ENCODE results near the gene AMDHD2.

AMDHD2 gene

DNA sequence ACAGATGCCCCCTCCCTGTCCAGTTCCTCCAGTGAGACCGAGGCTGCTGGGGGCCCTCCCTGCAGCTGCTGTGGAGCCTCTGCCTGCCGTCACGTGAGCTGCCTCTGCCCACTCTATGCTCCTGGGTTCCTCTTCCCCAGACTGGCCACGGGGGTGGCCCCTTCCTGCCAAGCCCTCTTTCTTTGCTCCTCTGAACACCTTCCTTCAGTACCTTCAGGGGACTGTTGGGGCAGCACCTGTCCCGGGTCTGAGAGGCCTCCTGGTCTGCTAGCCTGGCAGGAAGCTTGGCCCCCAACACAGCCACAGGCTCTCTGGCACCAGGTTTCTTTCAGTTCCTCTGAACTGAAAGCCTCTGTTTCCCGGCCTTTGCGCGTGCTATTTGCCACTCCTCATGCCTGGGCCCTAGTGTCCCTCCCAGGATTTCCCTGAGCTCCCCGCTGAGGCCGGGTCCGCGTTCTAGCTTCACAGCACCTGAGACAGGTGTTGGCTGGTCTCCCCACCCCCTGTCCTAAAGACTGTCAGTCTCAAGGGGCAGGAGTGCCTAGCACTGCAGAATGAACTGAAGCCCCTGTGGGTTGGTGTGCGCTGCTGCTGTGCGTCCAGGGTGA, 13.0 kb upstream of the AMDHD2 start:
- Histone ChIP-seq H3K27me3 (replicated peaks) (no peaks in the 10 kb centered on the region), H3K27ac (no peak overlapping the region), H3K36me3 (replicated peaks) (no peaks in the 10 kb centered on the region), H3K4me3 (ENCODE audit: low read depth, low read length) (no peak overlapping the region)
- in situ Hi-C loops (cut with HindIII; ENCODE audit: low pct_ligation_motif_present, low sequenced_read_pairs), result no loop called here
- DNase-seq, result no peak
- TF ChIP-seq, protein P1, sequence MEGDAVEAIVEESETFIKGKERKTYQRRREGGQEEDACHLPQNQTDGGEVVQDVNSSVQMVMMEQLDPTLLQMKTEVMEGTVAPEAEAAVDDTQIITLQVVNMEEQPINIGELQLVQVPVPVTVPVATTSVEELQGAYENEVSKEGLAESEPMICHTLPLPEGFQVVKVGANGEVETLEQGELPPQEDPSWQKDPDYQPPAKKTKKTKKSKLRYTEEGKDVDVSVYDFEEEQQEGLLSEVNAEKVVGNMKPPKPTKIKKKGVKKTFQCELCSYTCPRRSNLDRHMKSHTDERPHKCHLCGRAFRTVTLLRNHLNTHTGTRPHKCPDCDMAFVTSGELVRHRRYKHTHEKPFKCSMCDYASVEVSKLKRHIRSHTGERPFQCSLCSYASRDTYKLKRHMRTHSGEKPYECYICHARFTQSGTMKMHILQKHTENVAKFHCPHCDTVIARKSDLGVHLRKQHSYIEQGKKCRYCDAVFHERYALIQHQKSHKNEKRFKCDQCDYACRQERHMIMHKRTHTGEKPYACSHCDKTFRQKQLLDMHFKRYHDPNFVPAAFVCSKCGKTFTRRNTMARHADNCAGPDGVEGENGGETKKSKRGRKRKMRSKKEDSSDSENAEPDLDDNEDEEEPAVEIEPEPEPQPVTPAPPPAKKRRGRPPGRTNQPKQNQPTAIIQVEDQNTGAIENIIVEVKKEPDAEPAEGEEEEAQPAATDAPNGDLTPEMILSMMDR (IDR thresholded peaks at IDR 0.05; ENCODE audit: low read depth, low read length, missing control alignments), result no peak

- no peak for DNase-seq
- in situ Hi-C loops (cut with HindIII; ENCODE audit: low pct_ligation_motif_present, low sequenced_read_pairs), result no loop called here
- Histone ChIP-seq H3K4me3 (ENCODE audit: low read depth, low read length) (no peak overlapping the region), H3K27me3 (replicated peaks) (no peaks in the 10 kb centered on the region), H3K36me3 (replicated peaks) (no peaks in the 10 kb centered on the region), H3K27ac (no peak overlapping the region)
- TF ChIP-seq, protein P1 (IDR thresholded peaks at IDR 0.05; ENCODE audit: low read depth, low read length, missing control alignments), result no peak
Observed at GRCh38 chr16:2507665-2508064, 12.5 kb upstream of the AMDHD2 start.

DNA sequence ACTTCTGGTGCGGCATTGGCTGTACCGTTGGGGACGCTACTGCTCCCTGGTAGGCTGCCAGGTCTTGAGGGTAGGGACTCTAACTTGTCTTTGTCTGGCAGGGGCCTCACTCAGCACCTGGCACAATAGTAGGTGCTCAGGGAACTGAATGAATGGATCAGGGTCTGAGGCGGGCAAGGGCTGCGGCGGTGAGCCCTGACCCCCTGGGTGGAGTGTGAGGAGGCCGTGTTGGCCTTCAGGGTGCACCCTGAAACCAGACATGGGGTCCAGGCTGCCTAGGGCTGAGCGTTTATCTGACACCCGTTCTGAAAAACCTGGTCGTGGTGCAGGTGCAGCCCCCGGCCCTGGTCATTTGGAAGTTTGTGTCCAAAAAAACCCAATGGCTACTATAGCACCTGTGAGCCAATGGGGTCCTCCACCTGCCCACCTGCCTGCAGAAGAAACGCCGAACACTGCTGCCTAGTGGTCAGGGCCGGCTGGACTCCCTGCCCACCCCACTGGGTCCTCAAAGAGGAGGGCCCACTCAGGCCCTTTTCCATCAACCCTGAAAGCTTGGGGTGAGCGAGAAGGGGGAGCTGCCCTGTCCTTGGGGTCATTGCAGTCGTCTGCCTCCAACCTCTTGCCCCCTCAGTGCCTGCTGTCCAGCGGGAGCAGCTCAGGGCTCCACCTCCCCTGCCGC, 11.3 kb upstream of the AMDHD2 start:
- peaks cover under 1% of the 10 kb centered on the region for H3K36me3 ChIP-seq (replicated peaks)
- DNase-seq, result no peak
- TF ChIP-seq, protein P1 (IDR thresholded peaks at IDR 0.05; ENCODE audit: low read depth, low read length, missing control alignments), result no peak
- no peak overlapping the region for H3K27ac ChIP-seq
- H3K27me3 ChIP-seq (replicated peaks), result no peaks in the 10 kb centered on the region
- in situ Hi-C loops (cut with HindIII; ENCODE audit: low pct_ligation_motif_present, low sequenced_read_pairs), result no loop called here
- H3K4me3 ChIP-seq (ENCODE audit: low read depth, low read length), result no peak overlapping the region

DNA sequence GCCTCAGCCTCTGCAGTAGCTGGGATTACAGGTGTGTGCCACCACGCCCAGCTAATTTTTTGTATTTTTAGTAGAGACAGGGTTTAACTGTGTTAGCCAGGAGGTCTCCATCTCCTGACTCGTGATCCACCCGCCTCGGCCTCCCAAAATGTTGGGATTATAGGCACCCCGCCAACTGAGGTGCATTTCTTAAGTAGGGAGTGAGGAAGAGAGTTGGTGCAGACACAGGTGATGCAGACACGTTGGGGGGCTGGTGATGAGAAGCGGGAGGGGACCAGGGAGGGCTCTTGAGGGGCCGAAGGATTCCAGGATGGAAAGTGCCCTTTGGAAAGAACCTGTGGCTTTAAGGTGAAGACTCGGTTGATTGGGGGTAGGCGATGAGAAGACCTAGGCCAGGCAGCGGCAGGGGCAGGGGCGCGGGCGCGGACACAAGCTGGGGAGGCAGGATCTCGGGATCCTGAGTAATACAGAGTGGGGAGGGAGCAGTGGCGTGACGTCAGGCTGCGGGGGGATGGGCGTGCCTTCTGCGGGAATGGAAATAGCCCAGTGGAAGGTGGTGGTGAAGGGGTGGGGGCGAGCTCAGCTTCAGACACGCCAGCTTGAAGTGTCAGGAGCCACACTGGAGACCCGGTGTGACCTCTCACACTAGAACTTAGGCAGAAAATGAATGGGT, 8.9 kb upstream of the AMDHD2 start:
- peak; percentile 52 for DNase-seq
- in situ Hi-C loops (cut with HindIII; ENCODE audit: low pct_ligation_motif_present, low sequenced_read_pairs), result no loop called here
- TF ChIP-seq, protein P1 (IDR thresholded peaks at IDR 0.05; ENCODE audit: low read depth, low read length, missing control alignments), result no peak
- Histone ChIP-seq H3K36me3 (replicated peaks) (peaks cover 4% of the 10 kb centered on the region), H3K27me3 (replicated peaks) (no peaks in the 10 kb centered on the region), H3K4me3 (ENCODE audit: low read depth, low read length) (no peak overlapping the region), H3K27ac (no peak overlapping the region)

- Histone ChIP-seq H3K27me3 (replicated peaks) (no peaks in the 10 kb centered on the region), H3K36me3 (replicated peaks) (peaks cover 4% of the 10 kb centered on the region), H3K4me3 (ENCODE audit: low read depth, low read length) (no peak overlapping the region), H3K27ac (no peak overlapping the region)
- in situ Hi-C loops (cut with HindIII; ENCODE audit: low pct_ligation_motif_present, low sequenced_read_pairs), result no loop called here
- TF ChIP-seq, protein P1 (IDR thresholded peaks at IDR 0.05; ENCODE audit: low read depth, low read length, missing control alignments), result no peak
- DNase-seq, result no peak
Observed at GRCh38 chr16:2511996-2512734, 8.0 kb upstream of the AMDHD2 start.

Data from brain microvascular endothelial cell (primary cell).